ENCODE results near the gene USP48. TPM values are rescaled to one million over a fixed set of nuclear protein-coding genes. Genes with fewer than 3 reads are reported as not detected.

USP48 gene
- total and polyA plus RNA-seq, 12 donors: 35.9 to 156 (median 86.4) TPM

DNA sequence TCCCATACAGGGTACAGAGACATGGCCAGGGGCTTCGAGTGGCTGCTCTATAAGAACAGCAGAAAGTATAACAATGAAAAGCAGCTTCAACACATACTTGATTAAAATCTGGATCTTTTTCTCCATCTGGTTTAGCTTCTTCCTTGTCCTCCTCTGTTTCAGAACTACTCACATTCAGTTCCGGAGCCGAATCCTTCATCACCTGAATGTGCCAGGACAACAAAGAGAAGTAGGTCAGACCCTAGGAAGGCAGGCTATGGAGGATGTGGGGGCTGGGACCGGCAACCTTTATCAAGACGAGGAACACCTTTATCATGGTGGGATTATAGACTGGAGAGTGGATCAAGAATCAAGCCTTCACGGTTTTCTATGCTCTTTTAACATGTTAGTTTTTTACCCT, 81.5 kb downstream of the USP48 start:
- TF ChIP-seq POLR2A (IDR thresholded peaks at IDR 0.05): no peak

DNA sequence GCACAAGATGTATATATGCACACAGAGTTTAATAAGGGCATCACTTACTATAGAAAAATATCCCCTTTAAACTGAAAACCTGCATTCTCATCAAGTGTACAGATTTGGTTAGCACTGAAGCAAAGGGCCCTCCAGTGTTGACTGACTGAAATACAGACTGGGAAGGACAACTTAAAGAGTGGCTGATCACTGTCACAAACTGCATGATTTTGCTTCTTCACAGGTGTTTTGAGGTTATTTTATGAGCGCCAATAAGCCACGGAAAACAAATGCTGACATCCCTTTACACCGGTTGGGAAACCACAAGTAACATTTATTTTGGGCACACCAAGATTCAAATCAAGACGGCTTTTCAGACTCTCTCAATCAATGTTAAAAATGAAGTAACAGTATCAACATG, 82.9 kb downstream of the USP48 start:
- Histone ChIP-seq H3K27me3 (no peaks in the 10 kb centered on the region), H3K4me1 (replicated peaks in 1 of 2) (peaks cover 0 to 10% of the 10 kb centered on the region in 2 donors), H3K36me3 (replicated peaks in 1 of 2) (peaks cover 0 to 34% of the 10 kb centered on the region in 2 donors), H3K27ac (no peak overlapping the region), H3K4me3 (no peak overlapping the region), H3K9me3 (replicated peaks in 1 of 3) (no peaks in the 10 kb centered on the region)
- DNase-seq: no peak
- TF ChIP-seq POLR2A (IDR thresholded peaks at IDR 0.05): no peak
- TF ChIP-seq, protein P1, sequence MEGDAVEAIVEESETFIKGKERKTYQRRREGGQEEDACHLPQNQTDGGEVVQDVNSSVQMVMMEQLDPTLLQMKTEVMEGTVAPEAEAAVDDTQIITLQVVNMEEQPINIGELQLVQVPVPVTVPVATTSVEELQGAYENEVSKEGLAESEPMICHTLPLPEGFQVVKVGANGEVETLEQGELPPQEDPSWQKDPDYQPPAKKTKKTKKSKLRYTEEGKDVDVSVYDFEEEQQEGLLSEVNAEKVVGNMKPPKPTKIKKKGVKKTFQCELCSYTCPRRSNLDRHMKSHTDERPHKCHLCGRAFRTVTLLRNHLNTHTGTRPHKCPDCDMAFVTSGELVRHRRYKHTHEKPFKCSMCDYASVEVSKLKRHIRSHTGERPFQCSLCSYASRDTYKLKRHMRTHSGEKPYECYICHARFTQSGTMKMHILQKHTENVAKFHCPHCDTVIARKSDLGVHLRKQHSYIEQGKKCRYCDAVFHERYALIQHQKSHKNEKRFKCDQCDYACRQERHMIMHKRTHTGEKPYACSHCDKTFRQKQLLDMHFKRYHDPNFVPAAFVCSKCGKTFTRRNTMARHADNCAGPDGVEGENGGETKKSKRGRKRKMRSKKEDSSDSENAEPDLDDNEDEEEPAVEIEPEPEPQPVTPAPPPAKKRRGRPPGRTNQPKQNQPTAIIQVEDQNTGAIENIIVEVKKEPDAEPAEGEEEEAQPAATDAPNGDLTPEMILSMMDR (IDR thresholded peaks at IDR 0.05): no peak
- WGBS, 4 donors: 84 to 98% (median 89%) methylated on average over 4 of the region's 4 CpGs
- intact Hi-C loops (cut with DNase I): no loop called here

More for the DNA sequence above, 81.5 kb downstream of the USP48 start:
- Histone ChIP-seq H3K36me3 (replicated peaks in 1 of 2) (peaks cover 0 to 46% of the 10 kb centered on the region in 2 donors), H3K27ac (no peak overlapping the region), H3K9me3 (replicated peaks in 1 of 3) (no peaks in the 10 kb centered on the region), H3K27me3 (no peaks in the 10 kb centered on the region), H3K4me3 (no peak overlapping the region), H3K4me1 (replicated peaks in 1 of 2) (peaks cover 0 to 10% of the 10 kb centered on the region in 2 donors)
- intact Hi-C loops (cut with DNase I): no loop called here
- DNase-seq: no peak
- 83 to 91% (median 85%) methylated on average over 6 of the region's 6 CpGs for WGBS, 4 donors

DNA sequence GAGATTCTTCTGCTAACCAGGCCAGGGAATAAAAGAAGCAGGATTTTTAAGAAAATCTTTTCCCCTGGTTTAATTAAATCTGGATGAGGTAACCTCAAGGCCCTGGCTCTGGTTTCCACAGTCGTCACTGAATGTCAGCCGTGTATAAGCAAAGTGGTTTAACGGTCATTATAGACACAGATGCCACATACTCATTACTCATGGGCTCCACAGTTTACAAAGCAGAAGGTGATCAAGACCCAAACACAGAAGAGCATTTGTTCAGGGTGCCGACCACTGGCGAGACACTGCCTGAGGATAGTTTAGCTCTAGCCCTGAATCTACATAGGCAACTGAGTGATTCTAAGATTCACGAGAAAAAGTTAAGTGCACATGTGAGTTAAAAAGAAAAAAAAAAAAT, 86.0 kb downstream of the USP48 start:
- Histone ChIP-seq H3K27ac (peak overlapping the region in 2 of 5 donors; percentile 43 to 59), H3K4me1 (replicated peaks in 1 of 2) (peaks cover 0 to 5% of the 10 kb centered on the region in 2 donors), H3K27me3 (no peaks in the 10 kb centered on the region), H3K4me3 (no peak overlapping the region), H3K9me3 (replicated peaks in 1 of 3) (no peaks in the 10 kb centered on the region), H3K36me3 (replicated peaks in 1 of 2) (peaks cover 0 to 57% of the 10 kb centered on the region in 2 donors)
- TF ChIP-seq, protein P1 (IDR thresholded peaks at IDR 0.05): no peak
- no peak for TF ChIP-seq POLR2A (IDR thresholded peaks at IDR 0.05)
- 56 to 76% (median 61%) methylated on average over 6 of the region's 6 CpGs for WGBS, 4 donors
- intact Hi-C loops (cut with DNase I): no loop called here
- DNase-seq: peak in 1 of 7 donors; percentile 39

DNA sequence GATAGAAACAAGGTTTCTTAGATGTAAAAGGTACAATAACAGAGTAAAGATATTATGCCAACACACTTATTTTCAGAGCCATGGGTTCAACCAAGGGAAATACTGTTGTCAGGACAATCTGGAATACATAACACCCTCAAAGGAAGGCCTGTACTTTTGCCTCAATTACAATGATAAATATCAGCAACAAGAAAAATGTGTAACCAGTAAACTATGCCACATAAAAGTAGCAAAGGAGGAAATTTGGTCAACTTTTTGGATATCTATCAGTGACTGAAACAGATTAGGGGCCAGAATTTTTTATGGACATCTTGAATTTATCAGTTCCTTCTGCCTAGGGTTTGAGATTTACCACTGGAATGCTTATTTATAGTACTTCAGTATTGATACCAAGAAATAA, 89.2 kb downstream of the USP48 start:
- Histone ChIP-seq H3K36me3 (replicated peaks in 1 of 2) (peaks cover 0 to 54% of the 10 kb centered on the region in 2 donors), H3K9me3 (replicated peaks in 1 of 3) (no peaks in the 10 kb centered on the region), H3K4me3 (no peak overlapping the region), H3K27ac (no peak overlapping the region), H3K4me1 (replicated peaks in 1 of 2) (peaks cover 0 to 5% of the 10 kb centered on the region in 2 donors), H3K27me3 (no peaks in the 10 kb centered on the region)
- no peak for DNase-seq
- no peak for TF ChIP-seq POLR2A (IDR thresholded peaks at IDR 0.05)
- TF ChIP-seq, protein P1 (IDR thresholded peaks at IDR 0.05): no peak
- intact Hi-C loops (cut with DNase I): no loop called here

DNA sequence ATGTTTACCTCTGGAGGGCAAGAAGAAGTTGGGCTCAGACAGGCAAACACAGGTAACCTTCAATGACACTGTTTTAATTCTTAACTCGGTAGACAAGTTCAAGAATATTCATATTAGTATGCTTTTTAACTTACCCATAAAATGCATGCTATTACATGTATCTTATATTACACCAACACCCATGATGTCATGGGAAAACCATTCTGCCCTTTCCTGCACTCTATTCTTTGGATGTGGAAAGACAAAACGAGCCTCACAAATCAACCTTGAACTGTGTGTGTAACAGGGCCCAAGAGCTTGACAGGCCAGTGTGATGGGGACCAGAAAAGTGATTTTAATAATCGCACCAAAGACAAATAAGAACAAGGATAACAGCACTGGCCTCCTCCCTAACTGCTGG, 91.2 kb downstream of the USP48 start:
- no peak overlapping the region for H3K4me3 ChIP-seq
- peaks cover 0 to under 1% of the 10 kb centered on the region in 2 donors for H3K4me1 ChIP-seq (replicated peaks in 1 of 2)
- no peaks in the 10 kb centered on the region for H3K9me3 ChIP-seq (replicated peaks in 1 of 3)
- WGBS, 4 donors: 45 to 63% (median 55%) methylated on average over 3 of the region's 3 CpGs
- peaks cover 0 to 65% of the 10 kb centered on the region in 2 donors for H3K36me3 ChIP-seq (replicated peaks in 1 of 2)
- no peak for TF ChIP-seq POLR2A (IDR thresholded peaks at IDR 0.05)
- TF ChIP-seq, protein P1 (IDR thresholded peaks at IDR 0.05): no peak
- no peaks in the 10 kb centered on the region for H3K27me3 ChIP-seq
- H3K27ac ChIP-seq: no peak overlapping the region
- intact Hi-C loops (cut with DNase I): no loop called here
- no peak for DNase-seq

All from adrenal gland (tissue), 12 donors.